Activated T-helper 2 cell treated with anti-CD3 and anti-CD28 coated beads, Interferon-gamma antibody, Interleukin-2, Interleukin-4, amounts not matched to agents 10 μg/mL and 5 μg/mL and 100 μg/mL, durations not matched to agents 14 hours and 24 hours and 36 hours (primary cell): ENCODE results near the gene SCP2. TPM values are rescaled to one million over a fixed set of nuclear protein-coding genes. Genes with fewer than 3 reads are reported as not detected.

Source experiments
- DNase-seq: peaks from one replicate; pipeline ENCODE4 v3.0.0; 2021; ENCODE audit warnings: low spot score
- H3K27ac Mint-ChIP-seq: one replicate; pipeline ENCODE4 v1.8.0; 2021; ENCODE audit warnings: mixed read lengths
- H3K27me3 Mint-ChIP-seq: one replicate; pipeline ENCODE4 v1.8.0; 2021; ENCODE audit warnings: low read depth, mixed read lengths
- H3K36me3 Mint-ChIP-seq: one replicate; pipeline ENCODE4 v1.8.0; 2021; ENCODE audit warnings: low read depth, mixed read lengths
- H3K4me1 Mint-ChIP-seq: one replicate; pipeline ENCODE4 v1.8.0; 2021; ENCODE audit warnings: low read depth, mixed read lengths
- H3K4me3 Mint-ChIP-seq: one replicate; pipeline ENCODE4 v1.8.0; 2021; ENCODE audit warnings: low read depth, mild to moderate bottlenecking, moderate library complexity, mixed read lengths
- H3K9me3 Mint-ChIP-seq: one replicate; pipeline ENCODE4 v1.8.0; 2021; ENCODE audit warnings: mixed read lengths
- intact Hi-C: fragments of 100-400 bp; cut with micrococcal nuclease; formaldehyde crosslinking; loops from one replicate; pipeline ENCODE4 v1.15.1; 2023
- total RNA-seq: library from RNA; stranded (reverse); gene quantifications from 2 replicates; pipeline ENCODE4 v1.2.3, GENCODE V29; 2022

The SCP2 gene
- total RNA-seq, 1 donor from 2014 or later = 66.1 TPM

DNA sequence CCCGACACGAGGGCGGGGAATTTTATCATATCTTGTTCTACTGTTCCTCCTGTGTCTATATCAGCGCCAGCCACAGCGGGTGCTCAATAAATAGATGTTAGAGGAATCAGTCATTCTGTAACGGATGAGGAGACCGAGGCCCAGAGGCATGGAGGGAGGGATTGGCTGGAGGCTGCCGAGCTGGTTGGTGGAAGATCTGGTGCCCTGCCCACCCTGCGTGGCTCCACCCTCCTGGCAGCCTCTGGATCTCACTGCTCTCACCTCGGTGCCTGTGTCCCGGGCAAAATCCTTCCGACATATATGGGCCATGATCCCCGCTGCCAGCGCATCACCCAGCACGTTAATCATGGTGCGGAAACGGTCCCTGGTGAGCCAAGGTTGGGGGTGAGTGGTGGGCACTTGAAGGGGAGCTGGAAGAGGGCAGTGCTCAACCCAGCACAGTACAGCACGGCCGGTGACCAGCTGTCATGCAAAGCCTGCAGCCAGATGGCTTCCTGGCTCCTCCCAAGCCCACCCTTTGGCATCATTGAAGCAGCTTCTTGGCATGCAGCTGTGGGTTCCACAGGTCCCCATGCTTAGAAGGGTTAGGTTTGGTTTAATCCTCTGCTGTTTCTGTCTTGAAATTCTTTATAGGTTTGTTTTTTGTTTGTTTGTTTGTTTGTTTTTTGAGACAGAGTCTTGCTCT is 161.7 kb downstream of the SCP2 start:
- no peak for DNase-seq
- no peaks in the 10 kb centered on the region for H3K36me3 Mint-ChIP-seq
- H3K4me1 Mint-ChIP-seq = no peaks in the 10 kb centered on the region
- intact Hi-C loops = no loop called here
- no peaks in the 10 kb centered on the region for H3K9me3 Mint-ChIP-seq
- no peaks in the 10 kb centered on the region for H3K27me3 Mint-ChIP-seq
- H3K27ac Mint-ChIP-seq = no peak overlapping the region
- H3K4me3 Mint-ChIP-seq = no peak overlapping the region

DNA sequence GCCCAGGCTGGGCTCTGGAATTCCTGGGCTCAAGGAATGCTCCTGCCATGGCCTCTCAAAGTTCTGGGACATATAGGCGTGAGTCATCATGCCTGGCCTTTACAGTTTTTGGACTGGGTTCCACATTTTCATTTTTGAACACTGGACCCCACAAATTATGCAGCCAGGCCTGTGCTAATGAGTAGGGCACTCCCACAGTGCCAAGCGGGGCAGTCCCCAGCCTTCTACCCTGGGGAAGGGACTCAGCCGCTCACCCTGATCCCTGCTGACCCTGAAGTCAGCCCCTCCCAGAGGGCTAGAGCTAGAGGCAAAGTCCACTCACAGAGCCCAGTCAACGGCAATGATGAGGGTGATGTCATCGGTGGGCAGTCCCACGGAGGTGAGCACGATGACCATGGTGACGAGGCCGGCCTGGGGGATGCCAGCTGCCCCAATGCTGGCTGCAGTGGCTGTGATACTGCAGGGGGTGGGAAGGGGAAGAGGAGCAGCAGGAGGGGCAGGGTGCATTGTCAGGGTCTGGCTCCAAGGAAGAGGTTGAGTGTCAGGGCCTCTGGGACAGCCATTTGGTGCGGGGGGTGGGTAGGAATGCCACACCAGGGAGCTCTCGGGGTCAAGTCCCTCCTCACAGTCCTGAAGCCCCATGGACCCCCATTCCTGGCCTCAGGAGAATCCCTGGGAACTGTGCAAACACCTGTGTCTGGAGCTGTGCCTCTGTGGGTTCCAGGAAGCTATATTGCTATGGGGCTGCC is 162.6 kb downstream of the SCP2 start:
- Mint-ChIP-seq H3K36me3 (no peaks in the 10 kb centered on the region), H3K4me1 (no peaks in the 10 kb centered on the region), H3K27ac (no peak overlapping the region), H3K9me3 (no peaks in the 10 kb centered on the region), H3K27me3 (no peaks in the 10 kb centered on the region), H3K4me3 (no peak overlapping the region)
- DNase-seq = no peak
- intact Hi-C loops = no loop called here

DNA sequence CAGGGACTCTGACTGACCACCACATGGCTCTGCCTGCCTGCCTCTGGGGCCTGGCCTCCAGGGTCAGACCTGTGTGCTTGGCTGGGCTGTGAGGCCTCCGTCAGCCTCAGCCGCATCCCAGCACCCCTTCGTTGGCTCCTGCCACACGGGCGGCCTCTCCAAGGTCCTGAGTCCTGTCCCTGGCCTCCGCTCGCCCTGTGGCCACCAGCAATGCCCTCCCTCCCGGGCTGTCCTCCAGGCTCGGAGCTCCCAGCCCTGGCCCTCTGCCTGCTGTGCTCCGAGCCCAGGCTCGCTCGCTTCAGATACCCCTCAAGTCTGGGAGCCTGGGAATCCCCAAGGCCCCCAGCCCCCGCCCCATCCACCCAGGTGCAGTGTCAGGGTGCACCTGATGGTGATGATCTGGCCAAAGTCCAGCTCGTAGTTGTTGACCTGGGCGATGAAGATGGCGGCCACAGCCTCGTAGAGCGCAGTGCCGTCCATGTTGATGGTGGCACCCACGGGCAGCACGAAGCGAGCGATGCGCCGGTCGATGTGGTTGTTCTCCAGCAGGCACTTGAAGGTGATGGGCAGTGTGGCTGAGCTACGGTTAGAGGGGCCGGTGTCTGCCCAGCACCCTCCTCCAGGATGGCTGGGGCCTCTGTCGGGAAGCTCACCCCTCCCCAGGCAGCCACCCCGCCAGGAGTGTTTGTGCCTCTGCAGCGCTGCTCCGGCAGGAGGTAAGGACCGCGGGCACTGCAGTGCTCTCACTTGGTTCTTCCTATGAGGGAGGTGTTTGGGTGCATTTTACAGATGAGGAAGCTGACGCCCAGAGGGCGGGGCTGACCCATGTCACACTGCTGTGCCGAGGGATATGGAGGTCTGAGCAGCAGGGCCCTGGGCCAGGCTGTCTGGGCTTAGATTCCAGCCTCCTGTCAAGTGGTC is 163.4 kb downstream of the SCP2 start:
- H3K27me3 Mint-ChIP-seq = no peaks in the 10 kb centered on the region
- H3K36me3 Mint-ChIP-seq = no peaks in the 10 kb centered on the region
- no peak for DNase-seq
- H3K4me1 Mint-ChIP-seq = no peaks in the 10 kb centered on the region
- H3K9me3 Mint-ChIP-seq = no peaks in the 10 kb centered on the region
- no peak overlapping the region for H3K27ac Mint-ChIP-seq
- intact Hi-C loops = no loop called here
- no peak overlapping the region for H3K4me3 Mint-ChIP-seq

DNA sequence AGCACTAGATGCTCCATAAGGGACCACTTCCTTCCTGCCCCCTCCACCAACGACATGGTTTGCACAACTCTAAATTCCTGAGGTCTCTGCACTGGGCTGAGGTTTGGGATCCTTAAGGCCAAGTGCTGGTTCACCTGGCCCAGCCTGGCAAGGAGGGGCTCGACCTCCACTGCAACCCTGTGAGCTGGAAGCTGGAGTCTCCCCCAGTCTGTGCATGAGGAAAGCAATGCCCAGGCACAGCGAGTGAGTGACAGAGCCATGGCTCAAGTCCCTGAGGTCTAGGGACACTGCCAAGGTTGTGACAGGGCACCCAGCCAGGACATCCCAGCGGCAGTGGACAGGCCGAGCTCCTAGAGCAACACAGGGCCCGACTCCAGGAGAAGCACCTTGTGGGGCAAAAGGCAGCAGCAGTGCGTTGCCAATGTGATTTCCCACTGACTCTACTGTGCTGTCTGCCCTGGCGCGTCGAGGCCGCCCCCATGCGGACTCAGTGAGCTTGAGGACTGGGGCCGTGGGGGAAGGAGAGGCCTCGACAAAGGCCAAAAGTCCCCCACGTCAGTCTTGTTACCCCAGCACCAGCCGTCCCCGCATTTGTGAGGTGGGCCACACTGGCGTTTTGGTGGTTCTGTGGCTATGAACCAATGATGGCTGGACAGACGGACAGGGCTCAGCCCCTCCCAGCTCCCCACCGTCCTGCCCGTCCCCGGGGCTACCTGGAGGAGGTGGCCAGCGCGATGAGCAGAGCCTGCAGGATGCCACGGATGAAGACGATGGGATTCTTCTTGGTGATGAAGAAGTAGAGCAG is 165.0 kb downstream of the SCP2 start:
- Mint-ChIP-seq H3K27me3 (no peaks in the 10 kb centered on the region), H3K4me3 (no peak overlapping the region), H3K4me1 (no peaks in the 10 kb centered on the region), H3K36me3 (no peaks in the 10 kb centered on the region), H3K27ac (no peak overlapping the region), H3K9me3 (no peaks in the 10 kb centered on the region)
- DNase-seq = no peak
- intact Hi-C loops = no loop called here

DNA sequence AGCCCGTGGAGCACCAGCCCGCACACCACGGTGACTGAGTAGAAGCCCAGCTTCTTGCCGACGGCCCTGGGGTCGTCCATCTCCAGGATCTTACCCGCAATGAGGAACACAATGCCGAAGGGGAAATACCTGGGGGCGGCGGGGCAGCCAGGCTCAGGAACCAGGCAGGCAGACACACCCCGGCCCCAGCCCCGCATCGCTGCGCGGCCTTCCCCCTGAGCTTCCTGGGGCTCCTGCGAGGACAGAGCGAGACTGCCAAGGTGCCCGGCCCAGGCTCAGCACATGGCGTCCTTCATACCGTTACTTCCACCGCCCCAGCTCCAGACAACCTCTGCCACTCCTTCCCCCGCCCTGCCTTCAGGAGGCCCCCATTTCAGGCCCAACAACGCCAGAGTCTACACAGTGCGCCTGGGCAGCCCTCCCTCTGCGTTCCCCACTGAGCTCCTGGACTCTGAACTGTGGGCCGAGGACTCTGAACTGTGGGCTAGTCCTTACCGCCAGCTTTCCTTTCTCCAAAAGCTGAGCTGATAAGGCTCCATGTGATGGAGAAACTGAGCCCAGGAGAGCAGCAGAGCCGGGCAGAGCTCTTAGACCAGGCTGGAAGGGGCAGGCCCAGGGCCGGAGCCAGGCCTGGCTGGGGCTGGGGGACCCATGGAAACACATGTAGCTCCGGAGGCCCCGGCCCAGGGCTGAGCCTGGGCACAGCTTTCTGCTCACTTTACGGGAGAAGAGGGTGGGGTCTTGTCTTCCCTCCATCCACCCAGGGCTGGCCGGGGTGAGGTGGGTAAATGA is 165.8 kb downstream of the SCP2 start:
- intact Hi-C loops = no loop called here
- no peaks in the 10 kb centered on the region for H3K27me3 Mint-ChIP-seq
- no peak overlapping the region for H3K27ac Mint-ChIP-seq
- H3K9me3 Mint-ChIP-seq = no peaks in the 10 kb centered on the region
- DNase-seq = no peak
- H3K4me3 Mint-ChIP-seq = no peak overlapping the region
- no peaks in the 10 kb centered on the region for H3K36me3 Mint-ChIP-seq
- no peaks in the 10 kb centered on the region for H3K4me1 Mint-ChIP-seq

DNA sequence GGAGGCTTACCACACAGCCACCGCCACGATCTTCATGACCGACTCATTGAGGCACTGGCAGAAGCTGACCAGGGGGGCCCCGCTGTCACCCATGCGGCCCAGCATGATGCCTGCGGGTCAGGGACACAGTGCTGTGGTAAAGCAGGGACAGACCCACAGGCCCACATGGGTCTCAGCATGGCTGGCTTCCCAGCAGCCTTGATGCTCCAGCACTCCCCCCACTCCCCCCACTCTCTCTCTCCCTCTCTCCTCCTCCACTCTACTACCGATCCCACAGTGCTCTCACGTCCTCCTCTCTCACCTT is 166.3 kb downstream of the SCP2 start:
- H3K4me1 Mint-ChIP-seq = no peaks in the 10 kb centered on the region
- no peaks in the 10 kb centered on the region for H3K36me3 Mint-ChIP-seq
- no peak for DNase-seq
- no peaks in the 10 kb centered on the region for H3K9me3 Mint-ChIP-seq
- intact Hi-C loops = no loop called here
- H3K27me3 Mint-ChIP-seq = no peaks in the 10 kb centered on the region
- H3K4me3 Mint-ChIP-seq = no peak overlapping the region
- no peak overlapping the region for H3K27ac Mint-ChIP-seq

DNA sequence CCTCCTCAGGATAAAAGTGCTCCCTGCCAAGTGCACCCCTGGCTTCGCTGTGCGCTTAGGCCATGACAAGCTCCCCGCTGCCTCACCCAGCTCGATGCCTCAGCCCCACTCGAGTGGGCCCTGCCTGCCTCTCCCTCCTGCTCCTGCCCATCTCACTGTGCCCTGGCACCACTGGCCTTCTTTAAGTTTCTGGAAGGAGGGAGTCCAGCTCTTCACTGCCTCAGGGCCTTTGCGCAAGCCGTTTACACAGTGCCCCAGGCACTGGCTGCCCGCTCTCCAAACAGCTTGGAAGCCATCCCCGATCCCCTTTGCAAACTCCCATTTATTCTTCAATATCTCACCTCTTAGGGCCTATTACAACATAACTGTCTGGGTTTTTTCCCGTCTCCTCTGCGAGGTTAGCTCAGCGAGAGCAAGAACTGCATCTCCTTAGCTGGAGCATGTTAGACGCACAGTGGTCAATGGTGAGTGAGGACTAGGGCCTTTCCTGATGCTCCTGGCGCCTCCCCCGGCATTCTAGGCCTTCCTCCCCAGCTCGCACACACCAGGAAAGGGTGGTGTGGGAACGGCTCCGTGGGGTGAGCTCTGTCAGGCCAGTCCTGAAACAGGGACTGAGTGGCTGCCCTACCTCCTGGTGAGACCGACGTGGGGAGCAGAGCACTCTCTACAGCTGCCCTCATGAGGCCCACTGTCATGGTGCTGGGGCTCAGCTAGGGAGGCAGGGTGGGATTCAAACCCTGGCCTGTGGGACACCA is 166.9 kb downstream of the SCP2 start:
- H3K27me3 Mint-ChIP-seq = no peaks in the 10 kb centered on the region
- intact Hi-C loops = no loop called here
- H3K9me3 Mint-ChIP-seq = no peaks in the 10 kb centered on the region
- H3K4me3 Mint-ChIP-seq = no peak overlapping the region
- no peaks in the 10 kb centered on the region for H3K36me3 Mint-ChIP-seq
- H3K27ac Mint-ChIP-seq = no peak overlapping the region
- no peaks in the 10 kb centered on the region for H3K4me1 Mint-ChIP-seq
- no peak for DNase-seq

DNA sequence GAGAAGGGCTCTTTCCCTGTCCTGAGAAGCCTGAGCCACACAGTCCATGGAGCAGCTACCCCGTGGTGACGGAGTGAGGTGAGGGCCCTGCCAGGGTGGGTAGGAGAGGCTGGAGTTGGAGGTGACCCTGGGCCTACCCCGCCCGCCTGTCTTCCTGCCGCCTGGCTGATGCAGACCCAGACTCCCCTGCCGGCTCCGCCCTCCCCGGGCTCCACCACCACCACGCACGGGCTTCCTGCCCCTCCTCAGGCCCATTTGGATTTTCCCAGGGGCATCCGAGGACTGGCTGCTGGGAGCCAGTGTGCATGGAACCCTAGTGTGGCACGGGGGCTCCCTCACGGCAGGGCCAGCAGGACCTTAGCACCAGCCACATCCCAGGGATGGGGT is 167.4 kb downstream of the SCP2 start:
- intact Hi-C loops = no loop called here
- H3K4me1 Mint-ChIP-seq = no peaks in the 10 kb centered on the region
- no peaks in the 10 kb centered on the region for H3K27me3 Mint-ChIP-seq
- no peaks in the 10 kb centered on the region for H3K36me3 Mint-ChIP-seq
- no peak for DNase-seq
- H3K4me3 Mint-ChIP-seq = no peak overlapping the region
- no peak overlapping the region for H3K27ac Mint-ChIP-seq
- H3K9me3 Mint-ChIP-seq = no peaks in the 10 kb centered on the region

Other genes with a start within 250 kb of the SCP2 start
- gene COA7, start 228.9 kb upstream of the SCP2 start, total RNA-seq = 31.5 and 34.2 TPM in 2 replicates
- gene ZYG11B, start 200.8 kb upstream of the SCP2 start, total RNA-seq = 12.7 and 13.2 TPM in 2 replicates
- gene ZYG11A, start 84.5 kb upstream of the SCP2 start, total RNA-seq = 0.30 and 0.37 TPM in 2 replicates
- 52.3 and 61.6 TPM in 2 replicates for gene ECHDC2, start 5.5 kb upstream of the SCP2 start, total RNA-seq
- not detected in 2 replicates for gene PODN, start 134.9 kb downstream of the SCP2 start, total RNA-seq
- gene SLC1A7, start 215.4 kb downstream of the SCP2 start, total RNA-seq = not detected in 2 replicates